Activated naive CD4-positive, alpha-beta T cell treated with anti-CD3 and anti-CD28 coated beads, Interleukin-2, amount 50 U/mL, for 72 hours (primary cell): ENCODE data around the gene BTBD9. TPM values are rescaled to one million over a fixed set of nuclear protein-coding genes. Genes with fewer than 3 reads are reported as not detected.
A peak's percentile ranks its signal among the peaks of the same experiment; 100 is the strongest.
"Not testable (repeated sequence)": the region's sequence is repeated elsewhere in the genome, so short reads cannot be mapped to it uniquely, and the experiment has no call there.

Source experiments
- ATAC-seq, 2 donors: fragments of 150-1000 bp; cut with Tn5 transposase; 2 replicates each; pipeline ENCODE4 v1.10.0; 2021; ENCODE audit warnings: mild to moderate bottlenecking in 2 of 2, moderate library complexity in 2 of 2
- DNase-seq, 2 donors: peaks; one replicate each; pipeline ENCODE4 v3.0.0; 2021 to 2022; ENCODE audit warnings: low spot score in 2 of 2
- H3K27ac Mint-ChIP-seq, 2 donors: one replicate each; pipeline ENCODE4 v1.8.0; 2022; ENCODE audit warnings: mild to moderate bottlenecking in 2 of 2, mixed read lengths in 2 of 2
- H3K36me3 Mint-ChIP-seq, 2 donors: one replicate each; pipeline ENCODE4 v1.8.0; 2022; ENCODE audit warnings: mixed read lengths in 2 of 2
- H3K9me3 Mint-ChIP-seq, 2 donors: one replicate each; pipeline ENCODE4 v1.8.0; 2022; ENCODE audit warnings: mixed read lengths in 2 of 2
- total RNA-seq, 2 donors: library from RNA; stranded (reverse); gene quantifications; one replicate each; pipeline ENCODE4 v1.2.3, GENCODE V29; 2022

The BTBD9 gene
- total RNA-seq, 2 donors from 2014 or later: 10.5 to 18.8 TPM

DNA sequence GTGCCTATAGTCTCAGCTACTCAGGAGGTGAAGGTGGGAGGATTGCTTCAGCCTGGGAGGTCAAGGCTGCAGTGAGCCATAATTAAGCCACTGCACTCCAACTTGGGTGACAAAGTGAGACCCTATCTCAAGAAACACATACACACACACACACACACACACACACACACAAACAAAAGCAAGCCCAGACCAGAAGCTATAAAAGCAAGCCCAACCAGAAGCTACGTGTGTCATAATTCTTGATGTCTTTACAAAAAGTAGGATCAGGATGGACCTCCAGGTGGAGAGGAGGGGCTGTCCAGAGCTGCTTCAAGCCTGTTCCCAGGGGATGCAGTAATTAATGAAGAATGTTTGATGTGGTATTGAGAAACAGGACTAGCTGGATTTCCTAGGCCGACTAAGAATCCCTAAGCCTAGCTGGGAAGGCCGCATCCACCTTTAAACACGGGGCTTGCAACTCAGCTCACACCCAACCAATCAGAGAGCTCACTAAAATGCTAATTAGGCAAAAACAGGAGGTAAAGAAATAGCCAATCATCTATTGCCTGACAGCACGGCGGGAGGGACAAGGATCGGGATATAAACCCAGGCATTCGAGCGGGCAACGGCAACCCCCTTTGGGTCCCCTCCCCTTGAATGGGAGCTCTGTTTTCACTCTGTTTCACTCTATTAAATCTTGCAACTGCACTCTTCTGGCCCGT is 213.8 kb downstream of the BTBD9 start:
- not testable (repeated sequence) for H3K36me3 Mint-ChIP-seq, H3K9me3 Mint-ChIP-seq, H3K27ac Mint-ChIP-seq, DNase-seq, ATAC-seq

GRCh38 chr6:38423746-38424145 is 216.0 kb downstream of the BTBD9 start:
- no peaks in the 10 kb centered on the region for H3K9me3 Mint-ChIP-seq
- no peak for DNase-seq
- ATAC-seq: no peak
- H3K27ac Mint-ChIP-seq: no peak overlapping the region
- peaks cover 0 to 4% of the 10 kb centered on the region in 2 donors for H3K36me3 Mint-ChIP-seq

GRCh38 chr6:38420207-38420606 is 219.5 kb downstream of the BTBD9 start:
- Mint-ChIP-seq H3K36me3 (no peaks in the 10 kb centered on the region), H3K9me3 (no peaks in the 10 kb centered on the region), H3K27ac (no peak overlapping the region)
- ATAC-seq (no peak), DNase-seq (no peak)

DNA sequence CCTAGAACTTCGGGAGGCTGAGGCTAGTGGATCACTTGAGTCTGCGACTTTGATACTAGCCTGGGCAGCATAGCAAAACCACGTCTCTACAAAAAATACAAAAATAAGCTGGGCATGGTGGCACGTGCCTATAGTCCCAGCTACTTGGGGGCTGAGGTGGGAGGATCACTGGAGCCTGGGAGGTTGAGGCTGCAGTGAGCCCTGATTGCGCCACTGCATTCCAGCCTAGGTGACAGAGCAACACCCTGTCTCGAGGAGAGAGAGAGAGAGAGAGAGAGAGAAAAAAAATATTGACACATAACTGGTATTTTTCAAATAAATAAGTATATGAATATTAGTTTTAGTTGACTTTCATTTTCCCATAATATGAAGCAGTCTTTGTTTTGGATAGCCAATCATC is 222.2 kb downstream of the BTBD9 start:
- Mint-ChIP-seq H3K27ac (no peak overlapping the region), H3K9me3 (peaks cover 3 to 4% of the 10 kb centered on the region in 2 donors), H3K36me3 (peaks cover 0 to 5% of the 10 kb centered on the region in 2 donors)
- ATAC-seq: no peak
- no peak for DNase-seq

GRCh38 chr6:38415231-38416005 is 224.3 kb downstream of the BTBD9 start:
- no peak for DNase-seq
- no peak overlapping the region for H3K27ac Mint-ChIP-seq
- no peak for ATAC-seq
- H3K9me3 Mint-ChIP-seq: peaks cover 3 to 4% of the 10 kb centered on the region in 2 donors
- peaks cover 0 to 5% of the 10 kb centered on the region in 2 donors for H3K36me3 Mint-ChIP-seq

- Mint-ChIP-seq H3K9me3 (peaks cover 3 to 4% of the 10 kb centered on the region in 2 donors), H3K36me3 (peaks cover 0 to 5% of the 10 kb centered on the region in 2 donors), H3K27ac (peak overlapping the region; percentile 83 to 86)
- peak in 1 of 2 donors; percentile 10 for DNase-seq
- ATAC-seq: peak; percentile 89 to 97
Measured at GRCh38 chr6:38413102-38413800, 226.5 kb downstream of the BTBD9 start.

GRCh38 chr6:38407192-38407591 is 232.5 kb downstream of the BTBD9 start:
- no peaks in the 10 kb centered on the region for H3K36me3 Mint-ChIP-seq
- no peak overlapping the region for H3K27ac Mint-ChIP-seq
- DNase-seq: no peak
- H3K9me3 Mint-ChIP-seq: no peaks in the 10 kb centered on the region
- ATAC-seq: no peak

- Mint-ChIP-seq H3K9me3 (no peaks in the 10 kb centered on the region), H3K36me3 (no peaks in the 10 kb centered on the region), H3K27ac (no peak overlapping the region)
- ATAC-seq (no peak), DNase-seq (no peak)
Measured at GRCh38 chr6:38406096-38406495, 233.6 kb downstream of the BTBD9 start.

DNA sequence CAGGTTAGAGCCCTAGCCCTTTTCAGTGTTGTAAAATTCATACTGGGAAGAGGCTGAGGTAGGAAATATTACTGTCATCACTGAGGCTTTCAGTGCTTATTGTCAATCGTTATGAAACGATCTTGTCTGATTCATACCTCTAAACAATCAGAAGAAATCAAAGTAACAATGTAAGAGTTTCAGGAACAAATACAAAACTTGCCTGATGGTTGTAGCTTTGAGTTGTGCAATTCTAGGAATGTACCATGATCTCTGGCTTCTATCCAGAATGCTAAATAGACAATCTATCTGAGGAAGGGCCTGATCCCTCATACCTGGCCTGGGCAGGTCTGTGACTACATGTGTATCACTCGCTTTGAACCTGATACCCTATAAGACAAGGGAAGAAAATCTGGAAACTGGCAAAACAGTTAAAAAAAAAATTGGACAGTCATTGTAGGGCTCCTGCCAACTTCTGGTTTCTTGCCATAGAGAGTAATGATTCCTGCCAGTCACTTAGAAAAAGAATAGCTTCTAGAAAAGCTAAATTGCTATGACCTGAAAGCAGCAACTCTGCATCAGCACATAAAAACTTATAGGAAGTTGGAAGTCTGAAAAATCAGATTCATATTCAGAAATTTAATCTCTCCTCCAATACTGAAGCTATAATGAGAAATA is 234.7 kb downstream of the BTBD9 start:
- ATAC-seq: peak; percentile 24 to 96
- Mint-ChIP-seq H3K36me3 (no peaks in the 10 kb centered on the region), H3K9me3 (no peaks in the 10 kb centered on the region), H3K27ac (peak overlapping the region; percentile 19 to 89)
- peak in 1 of 2 donors; percentile 9 for DNase-seq

DNA sequence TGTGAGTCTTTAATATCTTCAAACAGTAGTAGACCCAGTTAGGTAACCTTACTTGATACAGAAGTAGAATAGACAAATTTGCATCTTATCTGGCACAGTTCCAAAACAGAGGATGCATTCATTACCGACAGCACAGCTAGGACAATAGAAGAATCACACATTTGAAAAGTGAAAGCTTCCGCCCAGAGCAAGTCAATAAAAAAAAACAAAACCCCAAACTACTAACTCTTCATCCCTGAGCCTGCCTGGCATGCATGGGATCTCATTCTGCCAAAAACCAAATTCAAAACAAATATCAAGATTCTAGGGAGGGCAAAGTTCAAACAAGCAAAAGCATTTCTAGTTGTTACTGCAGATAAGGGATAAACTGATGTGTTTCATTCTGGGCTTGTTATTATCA is 235.4 kb downstream of the BTBD9 start:
- DNase-seq (no peak), ATAC-seq (peak in 1 of 2 donors; percentile 51)
- H3K27ac Mint-ChIP-seq: peak overlapping the region; percentile 19 to 89
- no peaks in the 10 kb centered on the region for H3K36me3 Mint-ChIP-seq
- H3K9me3 Mint-ChIP-seq: no peaks in the 10 kb centered on the region

DNA sequence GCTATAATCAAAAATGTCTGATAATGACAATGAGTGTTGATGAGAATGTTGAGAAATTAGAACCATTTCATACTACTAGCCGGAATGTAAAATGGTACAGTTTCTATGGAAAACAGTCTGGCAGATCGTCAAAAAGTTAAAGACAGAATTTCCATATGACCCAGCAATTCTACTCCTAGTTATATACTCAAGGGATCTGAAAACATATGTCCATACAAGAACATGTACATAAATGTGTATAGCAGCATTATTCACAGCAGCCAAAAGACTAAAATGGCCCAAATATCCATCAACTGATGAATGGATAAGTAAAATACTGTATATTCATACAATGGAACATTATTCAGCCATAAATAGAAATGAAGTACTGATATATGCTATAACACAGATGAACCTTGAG is 236.2 kb downstream of the BTBD9 start:
- Mint-ChIP-seq H3K36me3 (no peaks in the 10 kb centered on the region), H3K9me3 (no peaks in the 10 kb centered on the region), H3K27ac (no peak overlapping the region)
- DNase-seq (no peak), ATAC-seq (no peak)

- ATAC-seq (no peak), DNase-seq (no peak)
- Mint-ChIP-seq H3K27ac (no peak overlapping the region), H3K36me3 (peaks cover 0 to 5% of the 10 kb centered on the region in 2 donors), H3K9me3 (no peaks in the 10 kb centered on the region)
Measured at GRCh38 chr6:38400764-38401163, 239.0 kb downstream of the BTBD9 start.

GRCh38 chr6:38400101-38400500 is 239.6 kb downstream of the BTBD9 start:
- no peaks in the 10 kb centered on the region for H3K9me3 Mint-ChIP-seq
- no peak overlapping the region for H3K27ac Mint-ChIP-seq

GRCh38 chr6:38396209-38396608 is 243.5 kb downstream of the BTBD9 start:
- DNase-seq: no peak
- no peak for ATAC-seq
- peaks cover 0 to 4% of the 10 kb centered on the region in 2 donors for H3K9me3 Mint-ChIP-seq
- H3K27ac Mint-ChIP-seq: no peak overlapping the region
- peaks cover 0 to 22% of the 10 kb centered on the region in 2 donors for H3K36me3 Mint-ChIP-seq

More at GRCh38 chr6:38400101-38400500, 239.6 kb downstream of the BTBD9 start:
- DNase-seq: no peak
- H3K36me3 Mint-ChIP-seq: peaks cover 0 to 5% of the 10 kb centered on the region in 2 donors
- no peak for ATAC-seq

DNA sequence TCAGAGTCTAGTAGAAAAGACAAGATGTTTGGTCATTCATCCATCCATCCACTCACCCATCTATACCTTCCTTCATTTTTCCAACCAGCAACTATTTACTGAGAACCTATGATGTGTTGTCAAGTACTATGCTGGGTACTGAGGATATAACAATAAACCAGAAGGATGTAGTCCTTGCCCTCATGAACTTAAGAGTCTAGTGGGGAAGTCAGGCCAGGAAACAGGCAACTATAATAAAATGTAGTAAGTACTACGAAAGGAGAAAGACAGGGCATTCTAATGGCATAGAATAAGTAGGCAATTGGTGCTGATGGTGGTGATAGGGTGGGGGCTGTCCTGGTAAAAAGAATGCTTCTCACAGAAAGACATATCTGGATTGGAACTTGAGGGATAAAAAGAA is 245.7 kb downstream of the BTBD9 start:
- peak overlapping the region in 1 of 2 donors; percentile 80 for H3K27ac Mint-ChIP-seq
- peaks cover 0 to 4% of the 10 kb centered on the region in 2 donors for H3K9me3 Mint-ChIP-seq
- ATAC-seq (no peak), DNase-seq (no peak)
- H3K36me3 Mint-ChIP-seq: peaks cover 0 to 22% of the 10 kb centered on the region in 2 donors
